K562 (cell line): ENCODE results near the gene ASIC3. TPM values are rescaled to one million over a fixed set of nuclear protein-coding genes. Genes with fewer than 3 reads are reported as not detected.

Experiments
- ATAC-seq: fragments of 200-7000 bp; cut with Tn5 transposase; 3 replicates; pipeline ENCODE4 v1.9.1; 2020; ENCODE audit warnings: moderate library complexity
- BruUV-seq: library from RNA; stranded (reverse); fragments of 400-500 nt; replicated peaks from 2 replicates; lab custom pipeline; 2021; lab: Mats Ljungman, UMichigan
- CTCF ChIA-PET: fragments of 300-600 bp; formaldehyde crosslinking; extraction: SDS; loops from one replicate; lab custom pipeline; 2021; ENCODE audit warnings: low intra/inter-chr PET ratio; lab: Yijun Ruan, JAX
- POLR2A ChIA-PET: fragments of 300-600, 350-650 bp; sonication (Branson Sonifier 250); formaldehyde crosslinking; extraction: SDS; loops from one replicate; lab custom pipeline; 2021; ENCODE audit warnings: antibody characterized with exemption, inconsistent platforms; lab: Yijun Ruan, JAX
- DNase-seq, 4 experiments: peaks; one replicate each; pipeline versions ENCODE4 v3.0.0 to v3.0.0-alpha.2; 2011 to 2018; ENCODE audit warnings: low spot score in 3 of 4, mixed read lengths in 3 of 4; ENCODE audit errors: extremely low read depth in 1 of 4
- FAIRE-seq: peaks from 2 replicates; lab custom pipeline; 2011; peaks lifted over from hg19 to GRCh38; lab: Jason Lieb, UNC
- H2AFZ ChIP-seq: 2 replicates; pipeline ENCODE4 v1.6.0; 2011; ENCODE audit warnings: low read depth, low read length, control low read depth, inconsistent platforms
- H3K27ac ChIP-seq: fragments of 200-600 bp; 3 replicates; pipeline ENCODE4 v1.8.0; 2011; ENCODE audit warnings: low read depth, mild to moderate bottlenecking, control low read depth, inconsistent platforms, low read length, moderate library complexity, mixed read lengths; ENCODE audit errors: extremely low read depth
- H3K27me3 ChIP-seq, 2 experiments: fragments of 300-600 bp in 1 of 2; 2 replicates in 1 of 2; 3 replicates in 1 of 2; pipeline versions ENCODE4 v1.6.0 to v1.8.0; 2011; ENCODE audit warnings: inconsistent platforms in 2 of 2, low read length in 2 of 2, mild to moderate bottlenecking in 1 of 2, mixed read lengths in 1 of 2, moderate library complexity in 1 of 2; ENCODE audit not compliant: control insufficient read depth in 2 of 2, insufficient read depth in 2 of 2
- H3K36me3 ChIP-seq: fragments of 300-600 bp; 3 replicates; pipeline ENCODE4 v1.8.0; 2011; ENCODE audit warnings: mild to moderate bottlenecking, low read length, inconsistent platforms; ENCODE audit not compliant: control insufficient read depth, insufficient read depth
- H3K4me1 ChIP-seq, 2 experiments: fragments of 200-600 bp in 1 of 2; replicated peaks in 1 of 2; 2 replicates in 1 of 2; 3 replicates in 1 of 2; pipeline versions ENCODE4 v1.5.1 to v1.8.0; 2011; ENCODE audit warnings: inconsistent platforms in 2 of 2, low read length in 2 of 2, mild to moderate bottlenecking in 1 of 2, mixed read lengths in 1 of 2, moderate library complexity in 1 of 2; ENCODE audit not compliant: control insufficient read depth in 2 of 2, insufficient read depth in 2 of 2
- H3K4me2 ChIP-seq: 2 replicates; pipeline ENCODE4 v1.6.1; 2011; ENCODE audit warnings: low read length, control low read depth, inconsistent platforms, mixed read lengths; ENCODE audit not compliant: insufficient read depth
- H3K4me3 ChIP-seq: fragments of 200-600 bp; sonication (generic), shearing (Covaris generic); 2 replicates; pipeline ENCODE4 v1.5.1; 2016; ENCODE audit warnings: control low read depth, inconsistent platforms
- H3K79me2 ChIP-seq: fragments of 200-600 bp; 3 replicates; pipeline ENCODE4 v1.8.0; 2011; ENCODE audit warnings: low read length, inconsistent platforms; ENCODE audit not compliant: control insufficient read depth, insufficient read depth
- H3K9ac ChIP-seq, 2 experiments: 2 replicates each; pipeline versions ENCODE4 v1.6.0 to v1.6.1; 2011; ENCODE audit warnings: low read depth in 2 of 2, low read length in 2 of 2, control low read depth in 1 of 2, inconsistent platforms in 1 of 2, mild to moderate bottlenecking in 1 of 2, mixed read lengths in 1 of 2; ENCODE audit not compliant: insufficient read depth in 1 of 2
- H3K9me1 ChIP-seq: one replicate; pipeline ENCODE4 v1.6.0; 2011; ENCODE audit warnings: inconsistent platforms, mild to moderate bottlenecking, low read length, moderate library complexity; ENCODE audit not compliant: control insufficient read depth, insufficient read depth
- H3K9me3 ChIP-seq: replicated peaks from 2 replicates; pipeline ENCODE4 v1.5.1; 2011; ENCODE audit warnings: low read depth, low read length, inconsistent platforms; ENCODE audit not compliant: control insufficient read depth, insufficient read depth
- H4K20me1 ChIP-seq: replicated peaks from 2 replicates; pipeline ENCODE4 v1.6.1; 2011; ENCODE audit warnings: low read length, inconsistent platforms, mixed read lengths; ENCODE audit not compliant: control insufficient read depth, insufficient read depth
- PHF8 ChIP-seq: fragments of 200-600 bp; sonication (generic); IDR thresholded peaks from 2 replicates; pipeline ENCODE4 v1.6.1; 2012; ENCODE audit warnings: mixed run types, mild to moderate bottlenecking, inconsistent platforms, low read length, moderate library complexity, borderline replicate concordance
- WGBS: fragments of 100-300 bp; shearing (Covaris generic); methylation state at CpG from one replicate; pipeline ENCODE4 v1.1.6; 2016; ENCODE audit warnings: low coverage, mixed read lengths; ENCODE audit not compliant: insufficient coverage; ENCODE audit errors: missing lambda C conversion rate; 5-methylcytosine and 5-hydroxymethylcytosine counted together
- in situ Hi-C: fragments of 300-500 bp; cut with MboI; formaldehyde crosslinking; loops from 4 replicates; pipeline ENCODE4 v1.15.0; 2018; ENCODE audit warnings: inconsistent platforms, mixed read lengths
- intact Hi-C: fragments of 100-400 bp; cut with micrococcal nuclease; formaldehyde crosslinking; loops from 2 replicates; pipeline ENCODE4 v1.14.2; 2022
- polyA plus RNA-seq, 8 experiments: library from polyadenylated mRNA; depleted of rRNA in 4 of 8; stranded (reverse) in 5 of 8; unstranded in 3 of 8; fragments of >200 nt; fragmentation: Nextera tagmentation in 2 of 8; fragmentation: Illumina TruSeq in 1 of 8; extraction: Ambion mirVana in 2 of 8; extraction: Trizol in 1 of 8; gene quantifications; 2 replicates each; pipeline versions ENCODE4 v1.2.1 to v1.2.3, GENCODE V29; 2011 to 2014; ENCODE audit warnings: inconsistent platforms in 1 of 8, missing spikeins in 1 of 8
- total RNA-seq, 7 experiments: library from RNA; depleted of rRNA in 6 of 7; stranded (reverse); fragments of >200 nt in 6 of 7; fragmentation: Illumina TruSeq in 2 of 7; extraction: Trizol in 2 of 7; gene quantifications; 2 replicates each; pipeline versions ENCODE4 v1.2.1 to v1.2.3, GENCODE V29; 2011 to 2021; ENCODE audit warnings: low replicate concordance in 1 of 7
- TF ChIP-seq, protein P1 (sequence below): conservative IDR thresholded peaks from 2 replicates; pipeline ENCODE4 v1.6.1; 2011; ENCODE audit warnings: low read depth, mild to moderate bottlenecking, low read length; ENCODE audit not compliant: control insufficient read depth
- TF ChIP-seq, protein P2 (sequence below): sonication (generic); formaldehyde crosslinking; IDR thresholded peaks from 2 replicates; pipeline ENCODE4 v1.9.0; 2022; ENCODE audit warnings: mild to moderate bottlenecking, missing genetic modification reagents
- TF ChIP-seq, protein P3 (sequence below): sonication (generic); formaldehyde crosslinking; IDR thresholded peaks from 2 replicates; pipeline ENCODE4 v1.9.0; 2022; ENCODE audit warnings: mild to moderate bottlenecking, missing genetic modification reagents

ASIC3 gene
- total and polyA plus RNA-seq, 9 of the 15 experiments (the other 6 are each of a cell fraction or from before 2014, with no cell fraction given) = 0.11 to 5.0 (median 0.87) TPM

DNA sequence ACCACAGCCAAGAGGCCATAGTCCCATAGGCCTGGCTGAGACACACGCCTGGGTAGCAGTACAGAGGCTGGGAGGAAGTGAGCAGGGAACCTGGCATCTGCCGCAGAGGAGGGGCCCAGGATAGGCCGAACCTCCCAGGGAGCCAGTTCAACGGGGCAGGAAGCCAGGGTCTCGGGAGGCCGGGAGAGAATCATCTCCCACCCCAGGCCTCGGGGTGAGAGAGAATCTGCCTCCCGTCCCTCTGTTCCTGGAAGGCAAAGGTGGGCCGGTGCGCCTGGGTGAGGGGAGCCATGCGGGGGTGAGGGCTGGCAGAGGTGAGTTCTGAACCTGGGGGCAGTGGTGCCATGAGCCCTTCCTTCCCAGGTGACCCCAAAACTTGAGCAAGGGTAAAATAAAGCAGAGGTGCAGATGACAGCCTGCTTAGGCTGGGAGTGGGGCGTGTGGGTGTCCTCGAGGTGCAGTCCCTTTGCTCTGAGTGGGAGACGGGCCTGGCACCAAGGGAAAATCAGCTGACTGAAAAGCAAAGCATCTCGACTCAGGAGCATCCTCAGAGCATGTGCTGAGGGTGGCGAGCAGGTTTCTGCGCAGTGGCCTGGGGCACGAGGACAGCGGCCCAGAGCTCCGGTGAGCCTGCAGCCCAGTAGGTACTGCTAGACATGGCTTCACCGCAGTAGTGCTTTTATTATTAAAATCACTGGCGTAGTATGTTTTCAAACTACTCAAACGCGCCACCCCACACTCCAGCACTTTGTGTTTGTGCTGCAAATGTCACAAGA, 53.5 kb downstream of the ASIC3 start:
- ChIA-PET POLR2A (interaction anchor here (0.6 to 4.7 kb wide), 3 partner anchors 8 to 36 kb away, joined by 3 to 31 read pairs (median 7); no protein-coding TSS in a partner anchor), CTCF (no interaction called here)
- H3K27me3 ChIP-seq = no peaks in the 10 kb centered on the region
- DNase-seq = no peak
- FAIRE-seq = no peak
- H3K79me2 ChIP-seq = peaks cover 93% of the 10 kb centered on the region
- H3K9ac ChIP-seq = peak overlapping the region in 1 of 2 experiments; percentile 73; a peak in 2 of 4 replicates
- H3K4me3 ChIP-seq = no peak overlapping the region
- H4K20me1 ChIP-seq = peaks cover 47% of the 10 kb centered on the region
- H2AFZ ChIP-seq = no peak overlapping the region
- ATAC-seq = peak; percentile 6; the same call in 2 of the 3 replicates
- H3K9me3 ChIP-seq = no peaks in the 10 kb centered on the region
- H3K9me1 ChIP-seq = peaks cover 5% of the 10 kb centered on the region
- H3K4me2 ChIP-seq = no peak overlapping the region
- peaks cover 0 to 28% of the 10 kb centered on the region in 2 experiments; a peak in 3 of 5 replicates for H3K4me1 ChIP-seq
- no peak for TF ChIP-seq PHF8
- TF ChIP-seq, protein P1, sequence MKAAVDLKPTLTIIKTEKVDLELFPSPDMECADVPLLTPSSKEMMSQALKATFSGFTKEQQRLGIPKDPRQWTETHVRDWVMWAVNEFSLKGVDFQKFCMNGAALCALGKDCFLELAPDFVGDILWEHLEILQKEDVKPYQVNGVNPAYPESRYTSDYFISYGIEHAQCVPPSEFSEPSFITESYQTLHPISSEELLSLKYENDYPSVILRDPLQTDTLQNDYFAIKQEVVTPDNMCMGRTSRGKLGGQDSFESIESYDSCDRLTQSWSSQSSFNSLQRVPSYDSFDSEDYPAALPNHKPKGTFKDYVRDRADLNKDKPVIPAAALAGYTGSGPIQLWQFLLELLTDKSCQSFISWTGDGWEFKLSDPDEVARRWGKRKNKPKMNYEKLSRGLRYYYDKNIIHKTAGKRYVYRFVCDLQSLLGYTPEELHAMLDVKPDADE = 0 out of 2 replicates have a peak, but pooled peaks have one; percentile 11
- TF ChIP-seq, protein P2, sequence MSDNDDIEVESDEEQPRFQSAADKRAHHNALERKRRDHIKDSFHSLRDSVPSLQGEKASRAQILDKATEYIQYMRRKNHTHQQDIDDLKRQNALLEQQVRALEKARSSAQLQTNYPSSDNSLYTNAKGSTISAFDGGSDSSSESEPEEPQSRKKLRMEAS (CRISPR knock-in tag) = 0 out of 2 replicates have a peak, but pooled peaks have one; percentile 9
- TF ChIP-seq, protein P3, sequence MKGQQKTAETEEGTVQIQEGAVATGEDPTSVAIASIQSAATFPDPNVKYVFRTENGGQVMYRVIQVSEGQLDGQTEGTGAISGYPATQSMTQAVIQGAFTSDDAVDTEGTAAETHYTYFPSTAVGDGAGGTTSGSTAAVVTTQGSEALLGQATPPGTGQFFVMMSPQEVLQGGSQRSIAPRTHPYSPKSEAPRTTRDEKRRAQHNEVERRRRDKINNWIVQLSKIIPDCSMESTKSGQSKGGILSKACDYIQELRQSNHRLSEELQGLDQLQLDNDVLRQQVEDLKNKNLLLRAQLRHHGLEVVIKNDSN (CRISPR knock-in tag) = no peak
- no peak overlapping the region for H3K27ac ChIP-seq
- BruUV-seq = no TSS peak
- H3K36me3 ChIP-seq = peaks cover 73% of the 10 kb centered on the region
- in situ Hi-C loops = no loop called here
- WGBS = 91% methylated on average over 24 of the region's 24 CpGs
- intact Hi-C loops = no loop called here

Other genes with a start within 250 kb of the ASIC3 start
Only the 7 nearest of the 18 such genes appear.
- 2.0 and 2.1 TPM in 2 replicates for gene ATG9B, start 24.0 kb upstream of the ASIC3 start, total RNA-seq (2014; rRNA removed)
- 0.64 and 1.2 TPM in 2 replicates for gene ATG9B, start 24.0 kb upstream of the ASIC3 start, total RNA-seq (2014; rRNA removed; fragmentation: Illumina TruSeq; extraction: Trizol)
- gene ATG9B, start 24.0 kb upstream of the ASIC3 start, total RNA-seq (2015; rRNA removed; fragmentation: Illumina TruSeq; extraction: Trizol) = 0.29 and 0.90 TPM in 2 replicates
- 2.2 and 4.7 TPM in 2 replicates for gene ATG9B, start 24.0 kb upstream of the ASIC3 start, total RNA-seq (2021)
- 1.3 and 1.7 TPM in 2 replicates for gene ATG9B, start 24.0 kb upstream of the ASIC3 start, polyA plus RNA-seq (2011; rRNA removed)
- 0.92 and 1.4 TPM in 2 replicates for gene ATG9B, start 24.0 kb upstream of the ASIC3 start, polyA plus RNA-seq (2014; fragmentation: Illumina TruSeq; extraction: Trizol)
- 1 to 10 TPM; 5.0 to 6.9 TPM for gene ATG9B, start 24.0 kb upstream of the ASIC3 start, polyA plus RNA-seq (2014; fragmentation: Nextera tagmentation; extraction: Ambion mirVana)
- gene ATG9B, start 24.0 kb upstream of the ASIC3 start, polyA plus RNA-seq (2014; rRNA removed) = 2.7 and 8.0 TPM in 2 replicates
- 63.5 and 79.1 TPM in 2 replicates for gene ABCB8, start 20.1 kb upstream of the ASIC3 start, total RNA-seq (2014; rRNA removed)
- gene ABCB8, start 20.1 kb upstream of the ASIC3 start, total RNA-seq (2014; rRNA removed; fragmentation: Illumina TruSeq; extraction: Trizol) = 16.9 and 21.9 TPM in 2 replicates
- gene ABCB8, start 20.1 kb upstream of the ASIC3 start, total RNA-seq (2015; rRNA removed; fragmentation: Illumina TruSeq; extraction: Trizol) = 36.3 and 38.0 TPM in 2 replicates
- 106 and 109 TPM in 2 replicates for gene ABCB8, start 20.1 kb upstream of the ASIC3 start, total RNA-seq (2021)
- 27.0 and 42.2 TPM in 2 replicates for gene ABCB8, start 20.1 kb upstream of the ASIC3 start, polyA plus RNA-seq (2011; rRNA removed)
- 61.4 and 89.2 TPM in 2 replicates for gene ABCB8, start 20.1 kb upstream of the ASIC3 start, polyA plus RNA-seq (2014; fragmentation: Illumina TruSeq; extraction: Trizol)
- gene ABCB8, start 20.1 kb upstream of the ASIC3 start, polyA plus RNA-seq (2014; fragmentation: Nextera tagmentation; extraction: Ambion mirVana) = 1 to 10 TPM; 7.6 to 9.2 TPM
- 73.6 and 81.3 TPM in 2 replicates for gene ABCB8, start 20.1 kb upstream of the ASIC3 start, polyA plus RNA-seq (2014; rRNA removed)
- 38.0 and 53.5 TPM in 2 replicates for gene CDK5, start 9.4 kb downstream of the ASIC3 start, total RNA-seq (2014; rRNA removed)
- 11.8 and 20.3 TPM in 2 replicates for gene CDK5, start 9.4 kb downstream of the ASIC3 start, total RNA-seq (2014; rRNA removed; fragmentation: Illumina TruSeq; extraction: Trizol)
- gene CDK5, start 9.4 kb downstream of the ASIC3 start, total RNA-seq (2015; rRNA removed; fragmentation: Illumina TruSeq; extraction: Trizol) = 32.2 and 35.8 TPM in 2 replicates
- 25.0 and 25.3 TPM in 2 replicates for gene CDK5, start 9.4 kb downstream of the ASIC3 start, total RNA-seq (2021)
- 27.5 and 28.6 TPM in 2 replicates for gene CDK5, start 9.4 kb downstream of the ASIC3 start, polyA plus RNA-seq (2011; rRNA removed)
- 29.0 and 34.3 TPM in 2 replicates for gene CDK5, start 9.4 kb downstream of the ASIC3 start, polyA plus RNA-seq (2014; fragmentation: Illumina TruSeq; extraction: Trizol)
- 10 to 100 TPM in 1 of 2 experiments, 1 to 10 TPM in 1; 3.2 to 18.1 TPM for gene CDK5, start 9.4 kb downstream of the ASIC3 start, polyA plus RNA-seq (2014; fragmentation: Nextera tagmentation; extraction: Ambion mirVana)
- 25.6 and 28.4 TPM in 2 replicates for gene CDK5, start 9.4 kb downstream of the ASIC3 start, polyA plus RNA-seq (2014; rRNA removed)
- gene SLC4A2, start 11.1 kb downstream of the ASIC3 start, total RNA-seq (2014; rRNA removed) = 360 and 417 TPM in 2 replicates
- gene SLC4A2, start 11.1 kb downstream of the ASIC3 start, total RNA-seq (2014; rRNA removed; fragmentation: Illumina TruSeq; extraction: Trizol) = 32.6 and 55.0 TPM in 2 replicates
- 130 and 132 TPM in 2 replicates for gene SLC4A2, start 11.1 kb downstream of the ASIC3 start, total RNA-seq (2015; rRNA removed; fragmentation: Illumina TruSeq; extraction: Trizol)
- gene SLC4A2, start 11.1 kb downstream of the ASIC3 start, total RNA-seq (2021) = 363 and 375 TPM in 2 replicates
- 69.2 and 85.2 TPM in 2 replicates for gene SLC4A2, start 11.1 kb downstream of the ASIC3 start, polyA plus RNA-seq (2011; rRNA removed)
- gene SLC4A2, start 11.1 kb downstream of the ASIC3 start, polyA plus RNA-seq (2014; fragmentation: Illumina TruSeq; extraction: Trizol) = 166 and 212 TPM in 2 replicates
- 10 to 100 TPM; 11.4 to 28.8 TPM for gene SLC4A2, start 11.1 kb downstream of the ASIC3 start, polyA plus RNA-seq (2014; fragmentation: Nextera tagmentation; extraction: Ambion mirVana)
- gene SLC4A2, start 11.1 kb downstream of the ASIC3 start, polyA plus RNA-seq (2014; rRNA removed) = 306 and 316 TPM in 2 replicates
- gene FASTK, start 32.3 kb downstream of the ASIC3 start, total RNA-seq (2014; rRNA removed) = 114 and 139 TPM in 2 replicates
- gene FASTK, start 32.3 kb downstream of the ASIC3 start, total RNA-seq (2014; rRNA removed; fragmentation: Illumina TruSeq; extraction: Trizol) = 8.3 and 12.6 TPM in 2 replicates
- gene FASTK, start 32.3 kb downstream of the ASIC3 start, total RNA-seq (2015; rRNA removed; fragmentation: Illumina TruSeq; extraction: Trizol) = 50.3 and 55.4 TPM in 2 replicates
- 106 and 112 TPM in 2 replicates for gene FASTK, start 32.3 kb downstream of the ASIC3 start, total RNA-seq (2021)
- gene FASTK, start 32.3 kb downstream of the ASIC3 start, polyA plus RNA-seq (2011; rRNA removed) = 48.2 and 69.4 TPM in 2 replicates
- 38.2 and 53.4 TPM in 2 replicates for gene FASTK, start 32.3 kb downstream of the ASIC3 start, polyA plus RNA-seq (2014; fragmentation: Illumina TruSeq; extraction: Trizol)
- 1 to 10 TPM in 1 of 2 experiments, under 1 TPM in 1; 0.51 to 2.7 TPM for gene FASTK, start 32.3 kb downstream of the ASIC3 start, polyA plus RNA-seq (2014; fragmentation: Nextera tagmentation; extraction: Ambion mirVana)
- gene FASTK, start 32.3 kb downstream of the ASIC3 start, polyA plus RNA-seq (2014; rRNA removed) = 150 and 181 TPM in 2 replicates
- gene TMUB1, start 35.0 kb downstream of the ASIC3 start, total RNA-seq (2014; rRNA removed) = 189 and 255 TPM in 2 replicates
- gene TMUB1, start 35.0 kb downstream of the ASIC3 start, total RNA-seq (2014; rRNA removed; fragmentation: Illumina TruSeq; extraction: Trizol) = 19.4 and 21.4 TPM in 2 replicates
- gene TMUB1, start 35.0 kb downstream of the ASIC3 start, total RNA-seq (2015; rRNA removed; fragmentation: Illumina TruSeq; extraction: Trizol) = 86.3 and 97.0 TPM in 2 replicates
- gene TMUB1, start 35.0 kb downstream of the ASIC3 start, total RNA-seq (2021) = 233 and 241 TPM in 2 replicates
- gene TMUB1, start 35.0 kb downstream of the ASIC3 start, polyA plus RNA-seq (2011; rRNA removed) = 38.4 and 59.7 TPM in 2 replicates
- 74.1 and 210 TPM in 2 replicates for gene TMUB1, start 35.0 kb downstream of the ASIC3 start, polyA plus RNA-seq (2014; fragmentation: Illumina TruSeq; extraction: Trizol)
- under 1 TPM; 0.14 to 0.34 TPM for gene TMUB1, start 35.0 kb downstream of the ASIC3 start, polyA plus RNA-seq (2014; fragmentation: Nextera tagmentation; extraction: Ambion mirVana)
- 195 and 207 TPM in 2 replicates for gene TMUB1, start 35.0 kb downstream of the ASIC3 start, polyA plus RNA-seq (2014; rRNA removed)
- gene AGAP3, start 37.9 kb downstream of the ASIC3 start, total RNA-seq (2014; rRNA removed) = 62.2 and 94.2 TPM in 2 replicates
- 34.6 and 44.0 TPM in 2 replicates for gene AGAP3, start 37.9 kb downstream of the ASIC3 start, total RNA-seq (2014; rRNA removed; fragmentation: Illumina TruSeq; extraction: Trizol)
- gene AGAP3, start 37.9 kb downstream of the ASIC3 start, total RNA-seq (2015; rRNA removed; fragmentation: Illumina TruSeq; extraction: Trizol) = 59.8 and 60.0 TPM in 2 replicates
- 178 and 208 TPM in 2 replicates for gene AGAP3, start 37.9 kb downstream of the ASIC3 start, total RNA-seq (2021)
- gene AGAP3, start 37.9 kb downstream of the ASIC3 start, polyA plus RNA-seq (2011; rRNA removed) = 61.4 and 65.4 TPM in 2 replicates
- gene AGAP3, start 37.9 kb downstream of the ASIC3 start, polyA plus RNA-seq (2014; fragmentation: Illumina TruSeq; extraction: Trizol) = 66.7 and 96.7 TPM in 2 replicates
- 1 to 10 TPM; 3.4 to 4.4 TPM for gene AGAP3, start 37.9 kb downstream of the ASIC3 start, polyA plus RNA-seq (2014; fragmentation: Nextera tagmentation; extraction: Ambion mirVana)
- gene AGAP3, start 37.9 kb downstream of the ASIC3 start, polyA plus RNA-seq (2014; rRNA removed) = 118 and 127 TPM in 2 replicates